C1 segment of cervical spinal cord (tissue), 14 donors: ENCODE data around the gene WFDC2.

ENCODE experiments used
- DNase-seq, 14 donors: peaks; one replicate each; lab custom pipeline; 2025; lab: John Stamatoyannopoulos, UW

The WFDC2 gene

DNA sequence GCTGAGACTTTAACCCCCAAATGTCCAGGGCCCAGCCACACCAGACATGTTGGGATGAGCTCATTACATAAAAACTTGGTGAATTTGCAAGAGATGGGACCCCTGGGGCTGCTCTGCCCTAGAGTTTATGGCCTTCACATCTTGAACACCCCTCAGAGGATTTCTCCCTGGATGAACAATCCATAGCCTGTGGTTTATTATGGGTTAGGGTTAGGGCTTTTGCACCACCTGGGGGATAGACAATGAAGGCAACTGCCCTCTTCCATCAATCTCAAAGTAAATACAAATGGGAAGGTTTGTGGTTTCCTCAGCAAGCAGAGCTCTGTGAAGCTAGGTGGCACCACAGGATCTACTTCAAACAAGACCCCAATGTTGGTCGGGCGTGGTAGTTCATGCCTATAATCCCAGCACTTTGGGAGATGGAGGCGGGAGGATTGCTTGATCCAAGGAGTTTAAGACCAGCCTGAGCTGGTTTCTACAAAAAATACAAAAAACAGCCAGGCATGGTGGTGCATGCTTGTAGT is 28.5 kb downstream of the WFDC2 start:
- DNase-seq: no peak

GRCh38 chr20:45500022-45500421 is 30.5 kb downstream of the WFDC2 start:
- no peak for DNase-seq

DNA sequence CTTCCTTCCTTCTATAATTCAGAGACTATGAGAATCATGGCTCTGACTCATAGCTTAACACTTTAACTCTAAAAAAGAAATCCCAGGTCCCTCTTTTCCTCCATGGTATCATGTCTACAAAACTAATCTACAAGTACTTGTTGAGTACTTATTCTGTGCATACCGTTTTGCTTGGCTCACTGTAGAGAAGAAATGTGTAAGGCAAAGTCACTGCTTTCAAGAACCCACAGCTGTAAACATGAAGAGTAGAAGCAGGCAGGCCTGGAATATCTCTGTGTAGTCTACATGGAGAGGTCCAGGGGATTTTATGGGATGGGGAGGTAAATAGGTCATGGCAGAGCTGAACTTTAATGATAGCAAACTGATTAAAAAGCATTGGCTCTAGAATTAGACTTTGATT is 32.0 kb downstream of the WFDC2 start:
- no peak for DNase-seq

GRCh38 chr20:45502561-45502960 is 33.0 kb downstream of the WFDC2 start:
- DNase-seq: no peak

- DNase-seq: no peak
These were observed 33.9 kb downstream of the WFDC2 start for GRCh38 chr20:45503403-45503802.

- no peak for DNase-seq
These were observed 36.8 kb downstream of the WFDC2 start for GRCh38 chr20:45506398-45506797.

DNA sequence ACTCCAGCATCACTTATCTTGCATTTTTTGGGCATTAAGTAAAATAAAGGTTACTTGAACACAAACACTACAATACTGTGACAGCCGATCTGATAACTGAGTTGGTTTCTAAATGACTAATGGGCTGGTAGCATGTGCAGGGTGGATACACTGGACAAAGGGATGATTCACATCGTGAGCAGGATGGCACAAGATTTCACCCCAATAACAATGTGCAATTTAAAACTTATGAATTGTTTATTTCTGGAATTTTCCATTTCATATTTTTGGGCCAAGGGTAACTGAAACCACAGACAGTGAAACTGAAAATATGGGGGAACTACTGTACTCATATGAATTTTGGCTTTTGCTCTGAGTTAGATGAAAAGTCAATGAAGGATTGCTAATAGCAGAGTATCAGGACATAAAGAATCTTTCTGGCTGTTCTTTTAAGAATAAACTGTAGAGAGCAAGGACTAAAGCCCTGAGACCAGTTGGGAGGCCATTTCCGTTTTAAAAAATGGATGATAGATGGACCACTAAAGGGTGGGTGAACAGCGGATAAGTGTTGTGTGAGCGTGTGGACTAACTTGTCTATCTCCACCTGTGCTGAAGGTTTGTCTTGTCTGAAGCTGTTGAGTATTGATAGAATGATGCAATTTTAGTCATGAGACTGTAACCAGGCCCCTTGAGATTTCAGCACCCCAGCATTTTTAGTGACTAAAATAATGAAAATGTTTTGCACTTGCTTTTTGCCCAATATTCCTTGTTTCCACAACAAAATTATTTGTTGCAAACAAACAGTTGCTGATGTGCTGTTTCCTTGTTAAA is 37.7 kb downstream of the WFDC2 start:
- DNase-seq: no peak

GRCh38 chr20:45508068-45508886 is 38.7 kb downstream of the WFDC2 start:
- DNase-seq: no peak

DNA sequence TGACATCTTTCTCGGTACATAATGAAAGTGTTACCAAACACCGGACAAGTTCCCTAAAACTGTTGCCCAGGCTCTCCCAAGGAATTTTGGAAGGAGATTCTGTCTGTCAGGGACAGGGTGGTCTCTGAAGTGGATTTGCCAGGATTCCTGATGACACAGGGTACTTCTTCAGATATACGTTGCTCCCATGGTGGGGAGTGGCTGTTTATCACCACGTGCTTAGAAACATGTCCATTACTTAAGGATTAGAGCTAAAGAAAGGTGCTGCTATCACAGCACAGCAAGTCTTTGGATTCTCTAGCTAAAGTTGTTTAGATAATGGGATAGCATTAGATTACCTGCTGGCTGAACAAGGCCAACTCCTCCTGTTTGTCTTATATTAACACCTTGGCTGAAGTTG is 39.5 kb downstream of the WFDC2 start:
- no peak for DNase-seq

DNA sequence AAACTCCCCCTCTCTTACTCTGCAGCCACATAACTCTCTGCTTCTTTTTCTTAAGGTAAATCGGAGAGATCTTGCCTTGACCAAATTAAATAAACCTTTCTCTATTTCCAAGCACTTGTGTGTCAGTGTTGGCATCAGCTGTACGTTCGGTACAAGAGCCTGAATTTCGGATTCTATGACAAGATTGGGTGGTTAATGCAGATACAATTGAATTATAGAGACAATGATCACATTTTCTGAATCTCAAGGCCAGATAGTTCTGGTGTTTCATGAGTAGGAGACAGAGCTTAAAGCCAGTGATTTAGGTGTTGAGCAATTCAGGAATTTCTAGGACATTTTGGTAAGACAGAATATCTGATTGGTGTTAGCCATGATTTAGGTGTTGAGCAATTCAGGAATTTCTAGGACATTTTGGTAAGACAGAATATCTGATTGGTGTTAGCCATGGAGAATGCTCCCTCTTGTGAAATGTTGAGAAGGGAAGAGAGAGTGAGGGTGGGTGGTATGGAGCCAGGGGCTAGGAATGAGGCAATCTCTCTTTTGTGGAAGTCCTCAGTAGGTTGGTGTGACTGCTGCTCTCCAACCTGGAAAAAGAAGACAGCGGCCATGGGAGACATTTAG is 40.8 kb downstream of the WFDC2 start:
- DNase-seq: no peak

GRCh38 chr20:45515147-45515913 is 45.8 kb downstream of the WFDC2 start, which contains the start of gene SPINT3:
Gene SPINT3 (minus strand): TSS chr20:45515622. CDS start chr20:45515608, 14 bp downstream.
- no peak for DNase-seq

GRCh38 chr20:45518282-45518681 is 48.7 kb downstream of the WFDC2 start:
- DNase-seq: no peak

GRCh38 chr20:45523821-45524220 is 54.3 kb downstream of the WFDC2 start:
- no peak for DNase-seq

DNA sequence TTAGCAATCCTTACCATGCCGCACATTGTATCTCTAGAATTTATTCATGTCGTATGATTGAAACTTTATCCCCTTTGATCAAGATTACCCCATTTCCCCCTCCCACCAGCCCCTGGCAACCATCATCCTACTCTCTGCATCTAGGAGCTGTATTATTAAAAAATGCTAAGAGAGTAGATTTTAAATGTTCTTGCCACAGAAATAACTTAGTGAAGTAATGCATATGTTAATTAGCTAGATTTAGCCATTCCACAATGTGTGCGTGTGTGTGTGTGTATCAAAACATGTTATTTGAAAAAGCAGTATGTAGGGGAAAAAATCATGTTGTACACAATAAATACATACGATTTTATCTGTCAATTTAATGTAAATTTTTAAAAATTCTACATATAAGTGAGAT is 57.7 kb downstream of the WFDC2 start:
- no peak for DNase-seq
